CD14-positive monocyte (primary cell): ENCODE results near the gene MORC2. TPM values are rescaled to one million over a fixed set of nuclear protein-coding genes. Genes with fewer than 3 reads are reported as not detected.

ENCODE experiments used
- DNase-seq, 3 donors: peaks; one replicate each; pipeline ENCODE4 v3.0.0-alpha.2; 2011 to 2022
- H2AFZ ChIP-seq: 2 replicates; pipeline ENCODE4 v1.6.0; 2012; ENCODE audit warnings: mild to moderate bottlenecking, low read depth, low read length, inconsistent platforms; ENCODE audit not compliant: insufficient read depth, poor library complexity, severe bottlenecking
- H3K27ac ChIP-seq, 2 donors: 1 replicate in 1 of 2; 2 replicates in 1 of 2; pipeline ENCODE4 v1.5.1; 2012 to 2013; ENCODE audit warnings: low read length in 2 of 2, control low read depth in 1 of 2, inconsistent platforms in 1 of 2, low read depth in 1 of 2, mild to moderate bottlenecking in 1 of 2
- H3K27me3 ChIP-seq, 2 donors: one replicate each; pipeline versions ENCODE4 v1.6.0 to v1.6.1; 2011 to 2013; ENCODE audit warnings: low read length in 2 of 2; ENCODE audit not compliant: control insufficient read depth in 2 of 2, insufficient read depth in 2 of 2
- H3K36me3 ChIP-seq, 2 donors: replicated peaks in 1 of 2; 1 replicate in 1 of 2; 2 replicates in 1 of 2; pipeline versions ENCODE4 v1.5.1 to v1.6.1; 2012 to 2013; ENCODE audit warnings: low read length in 2 of 2, control low read depth in 1 of 2, inconsistent platforms in 1 of 2, mild to moderate bottlenecking in 1 of 2; ENCODE audit not compliant: insufficient read depth in 2 of 2, control insufficient read depth in 1 of 2
- H3K4me1 ChIP-seq, 2 donors: 1 replicate in 1 of 2; 2 replicates in 1 of 2; pipeline versions ENCODE4 v1.5.1 to v1.6.1; 2012 to 2013; ENCODE audit warnings: low read length in 2 of 2, control low read depth in 1 of 2, inconsistent platforms in 1 of 2, mild to moderate bottlenecking in 1 of 2, moderate library complexity in 1 of 2; ENCODE audit not compliant: insufficient read depth in 2 of 2, control insufficient read depth in 1 of 2
- H3K4me2 ChIP-seq: replicated peaks from 2 replicates; pipeline ENCODE3; 2012; ENCODE audit warnings: low read length, moderate library complexity, mild to moderate bottlenecking; ENCODE audit not compliant: poor library complexity, severe bottlenecking; ENCODE audit errors: extremely low read depth
- H3K4me3 ChIP-seq, 3 experiments: fragments of 200-600 bp in 1 of 3; sonication (generic) in 1 of 3; replicated peaks in 1 of 3; 1 replicate in 2 of 3; 2 replicates in 1 of 3; pipeline ENCODE4 v1.5.1; 2011 to 2013; ENCODE audit warnings: low read length in 3 of 3, mild to moderate bottlenecking in 3 of 3, control low read depth in 2 of 3, low read depth in 2 of 3, inconsistent platforms in 1 of 3, moderate library complexity in 1 of 3
- H3K79me2 ChIP-seq: 2 replicates; pipeline ENCODE4 v1.6.0; 2012; ENCODE audit warnings: mild to moderate bottlenecking, control low read depth, inconsistent platforms, low read length, moderate library complexity; ENCODE audit not compliant: insufficient read depth
- H3K9ac ChIP-seq: 2 replicates; pipeline ENCODE4 v1.6.0; 2017; ENCODE audit warnings: low read length, mild to moderate bottlenecking; ENCODE audit not compliant: insufficient read depth, poor library complexity, severe bottlenecking
- H3K9me3 ChIP-seq, 2 donors: replicated peaks in 1 of 2; 1 replicate in 1 of 2; 2 replicates in 1 of 2; pipeline versions ENCODE4 v1.5.1 to v1.6.1; 2012 to 2013; ENCODE audit warnings: low read length in 2 of 2, control low read depth in 1 of 2; ENCODE audit not compliant: control insufficient read depth in 1 of 2, insufficient read depth in 1 of 2
- H4K20me1 ChIP-seq: 2 replicates; pipeline ENCODE4 v1.6.0; 2012; ENCODE audit warnings: mild to moderate bottlenecking, low read length, control low read depth, moderate library complexity; ENCODE audit not compliant: insufficient read depth
- H3K27ac Mint-ChIP-seq, 7 donors: one replicate each; pipeline ENCODE4 v1.8.0; 2020; ENCODE audit warnings: mild to moderate bottlenecking in 7 of 7, mixed read lengths in 7 of 7, moderate library complexity in 6 of 7, inconsistent platforms in 2 of 7
- H3K27me3 Mint-ChIP-seq, 3 donors: one replicate each; pipeline ENCODE4 v1.8.0; 2021 to 2022; ENCODE audit warnings: low read depth in 3 of 3, mild to moderate bottlenecking in 3 of 3, mixed read lengths in 3 of 3, moderate library complexity in 3 of 3, inconsistent platforms in 1 of 3
- H3K36me3 Mint-ChIP-seq, 2 donors: one replicate each; pipeline ENCODE4 v1.8.0; 2020; ENCODE audit warnings: mixed read lengths in 2 of 2, inconsistent platforms in 1 of 2, mild to moderate bottlenecking in 1 of 2
- H3K4me1 Mint-ChIP-seq: one replicate; pipeline ENCODE4 v1.8.0; 2020; ENCODE audit warnings: mild to moderate bottlenecking, mixed read lengths
- H3K4me3 Mint-ChIP-seq, 2 donors: one replicate each; pipeline ENCODE4 v1.8.0; 2020; ENCODE audit warnings: mild to moderate bottlenecking in 2 of 2, mixed read lengths in 2 of 2, moderate library complexity in 1 of 2
- H3K9me3 Mint-ChIP-seq, 7 donors: one replicate each; pipeline ENCODE4 v1.8.0; 2020 to 2022; ENCODE audit warnings: mixed read lengths in 7 of 7, mild to moderate bottlenecking in 6 of 7, moderate library complexity in 6 of 7, inconsistent platforms in 2 of 7
- CTCF ChIP-seq: fragments of 200-600 bp; IDR thresholded peaks from one replicate; pipeline ENCODE4 v1.8.0; 2022; ENCODE audit warnings: antibody characterized with exemption, mild to moderate bottlenecking
- WGBS: methylation state at CpG from one replicate; pipeline ENCODE4 v1.1.5; 2013; ENCODE audit warnings: missing lambda C conversion rate; ENCODE audit not compliant: insufficient coverage; 5-methylcytosine and 5-hydroxymethylcytosine counted together
- intact Hi-C, 2 donors: fragments of 100-400 bp; cut with micrococcal nuclease; formaldehyde crosslinking; loops; one replicate each; pipeline versions ENCODE4 v1.15.0 to v1.15.1; 2023
- polyA plus RNA-seq, 3 donors: library from polyadenylated mRNA; depleted of rRNA in 1 of 3; unstranded in 2 of 3; stranded (reverse) in 1 of 3; fragments of 300-500 nt in 2 of 3; fragments of >200 nt in 1 of 3; fragmentation: Illumina TruSeq in 2 of 3; gene quantifications; 1 replicate in 2 of 3; 2 replicates in 1 of 3; pipeline ENCODE4 v1.2.3, GENCODE V29; 2012 to 2021

MORC2 gene
- polyA plus RNA-seq, 3 donors, result 2.1 to 6.0 (median 2.4) TPM

- intact Hi-C loops, result no loop called here
- H3K36me3 Mint-ChIP-seq, result no peaks in the 10 kb centered on the region
- DNase-seq, result no peak
Observed at GRCh38 chr22:30891443-30891755, 77.2 kb downstream of the MORC2 start.

GRCh38 chr22:30890686-30891442 lies 77.7 kb downstream of the MORC2 start:
- Mint-ChIP-seq H3K36me3 (no peaks in the 10 kb centered on the region), H3K4me1 (no peaks in the 10 kb centered on the region), H3K27me3 (peaks cover 0 to 6% (median 2%) of the 10 kb centered on the region in 3 donors), H3K27ac (peak overlapping the region in 2 of 7 donors; percentile 41 to 42), H3K4me3 (no peak overlapping the region), H3K9me3 (no peaks in the 10 kb centered on the region)
- Histone ChIP-seq H4K20me1 (no peaks in the 10 kb centered on the region), H3K4me1 (no peaks in the 10 kb centered on the region), H3K9me3 (no peaks in the 10 kb centered on the region), H3K79me2 (no peaks in the 10 kb centered on the region), H3K4me3 (no peak overlapping the region), H3K36me3 (peaks cover 0 to 4% of the 10 kb centered on the region in 2 donors), H3K4me2 (no peak overlapping the region), H3K27me3 (no peaks in the 10 kb centered on the region), H3K27ac (no peak overlapping the region), H2AFZ (no peak overlapping the region), H3K9ac (no peak overlapping the region)
- peak; percentile 85 for TF ChIP-seq CTCF
- intact Hi-C loops, result no loop called here
- DNase-seq, result peak in 1 of 3 donors; percentile 3
- WGBS, result 92% methylated on average over 11 of the region's 17 CpGs

More at GRCh38 chr22:30891443-30891755, 77.2 kb downstream of the MORC2 start:
- Histone ChIP-seq H4K20me1 (no peaks in the 10 kb centered on the region), H3K9ac (no peak overlapping the region), H2AFZ (no peak overlapping the region), H3K79me2 (no peaks in the 10 kb centered on the region), H3K36me3 (peaks cover 0 to 4% of the 10 kb centered on the region in 2 donors), H3K4me3 (no peak overlapping the region), H3K27me3 (no peaks in the 10 kb centered on the region), H3K9me3 (no peaks in the 10 kb centered on the region), H3K4me2 (no peak overlapping the region), H3K4me1 (no peaks in the 10 kb centered on the region), H3K27ac (no peak overlapping the region)
- no peak overlapping the region for H3K4me3 Mint-ChIP-seq
- TF ChIP-seq CTCF, result no peak
- WGBS, result 93% methylated on average over 5 of the region's 8 CpGs
- H3K27ac Mint-ChIP-seq, result peak overlapping the region in 1 of 7 donors; percentile 83
- H3K4me1 Mint-ChIP-seq, result no peaks in the 10 kb centered on the region
- H3K9me3 Mint-ChIP-seq, result no peaks in the 10 kb centered on the region
- H3K27me3 Mint-ChIP-seq, result peaks cover 2 to 6% (median 2%) of the 10 kb centered on the region in 3 donors
